Measurements from ENCODE around the gene SEMA7A.

DNA sequence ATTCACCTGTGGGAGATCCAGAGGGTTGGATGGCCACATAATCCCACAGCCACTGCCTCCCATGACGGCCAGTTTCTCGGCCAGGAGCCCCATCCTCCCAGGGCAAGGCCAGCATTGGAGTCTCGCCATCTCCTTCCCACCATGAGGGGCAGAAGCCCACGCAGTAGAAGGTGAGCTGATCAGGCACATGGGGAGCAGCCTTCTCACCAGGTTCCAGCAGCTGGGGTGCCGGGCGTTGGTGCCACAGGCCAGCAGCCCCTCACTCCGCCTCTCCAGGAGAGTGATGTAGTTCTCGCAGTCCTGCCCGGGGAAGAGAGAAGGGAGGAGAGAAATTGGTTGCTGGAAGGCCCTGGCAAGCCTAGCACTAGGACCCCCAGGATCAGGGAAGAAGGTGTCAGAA lies 16.1 kb downstream of the SEMA7A start:
- TF ChIP-seq POLR2AphosphoS5 (IDR thresholded peaks at IDR 0.05; ENCODE audit: low read depth, low read length): no peak
- TF ChIP-seq, protein P1, sequence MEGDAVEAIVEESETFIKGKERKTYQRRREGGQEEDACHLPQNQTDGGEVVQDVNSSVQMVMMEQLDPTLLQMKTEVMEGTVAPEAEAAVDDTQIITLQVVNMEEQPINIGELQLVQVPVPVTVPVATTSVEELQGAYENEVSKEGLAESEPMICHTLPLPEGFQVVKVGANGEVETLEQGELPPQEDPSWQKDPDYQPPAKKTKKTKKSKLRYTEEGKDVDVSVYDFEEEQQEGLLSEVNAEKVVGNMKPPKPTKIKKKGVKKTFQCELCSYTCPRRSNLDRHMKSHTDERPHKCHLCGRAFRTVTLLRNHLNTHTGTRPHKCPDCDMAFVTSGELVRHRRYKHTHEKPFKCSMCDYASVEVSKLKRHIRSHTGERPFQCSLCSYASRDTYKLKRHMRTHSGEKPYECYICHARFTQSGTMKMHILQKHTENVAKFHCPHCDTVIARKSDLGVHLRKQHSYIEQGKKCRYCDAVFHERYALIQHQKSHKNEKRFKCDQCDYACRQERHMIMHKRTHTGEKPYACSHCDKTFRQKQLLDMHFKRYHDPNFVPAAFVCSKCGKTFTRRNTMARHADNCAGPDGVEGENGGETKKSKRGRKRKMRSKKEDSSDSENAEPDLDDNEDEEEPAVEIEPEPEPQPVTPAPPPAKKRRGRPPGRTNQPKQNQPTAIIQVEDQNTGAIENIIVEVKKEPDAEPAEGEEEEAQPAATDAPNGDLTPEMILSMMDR (IDR thresholded peaks at IDR 0.05): no peak
- TF ChIP-seq TAF1 (IDR thresholded peaks at IDR 0.05; ENCODE audit: borderline replicate concordance, low read depth, low read length): no peak
- no peak for TF ChIP-seq RCOR1 (IDR thresholded peaks at IDR 0.05; ENCODE audit: low read length)
- TF ChIP-seq, protein P2, sequence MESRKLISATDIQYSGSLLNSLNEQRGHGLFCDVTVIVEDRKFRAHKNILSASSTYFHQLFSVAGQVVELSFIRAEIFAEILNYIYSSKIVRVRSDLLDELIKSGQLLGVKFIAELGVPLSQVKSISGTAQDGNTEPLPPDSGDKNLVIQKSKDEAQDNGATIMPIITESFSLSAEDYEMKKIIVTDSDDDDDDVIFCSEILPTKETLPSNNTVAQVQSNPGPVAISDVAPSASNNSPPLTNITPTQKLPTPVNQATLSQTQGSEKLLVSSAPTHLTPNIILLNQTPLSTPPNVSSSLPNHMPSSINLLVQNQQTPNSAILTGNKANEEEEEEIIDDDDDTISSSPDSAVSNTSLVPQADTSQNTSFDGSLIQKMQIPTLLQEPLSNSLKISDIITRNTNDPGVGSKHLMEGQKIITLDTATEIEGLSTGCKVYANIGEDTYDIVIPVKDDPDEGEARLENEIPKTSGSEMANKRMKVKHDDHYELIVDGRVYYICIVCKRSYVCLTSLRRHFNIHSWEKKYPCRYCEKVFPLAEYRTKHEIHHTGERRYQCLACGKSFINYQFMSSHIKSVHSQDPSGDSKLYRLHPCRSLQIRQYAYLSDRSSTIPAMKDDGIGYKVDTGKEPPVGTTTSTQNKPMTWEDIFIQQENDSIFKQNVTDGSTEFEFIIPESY (IDR thresholded peaks at IDR 0.05; ENCODE audit: borderline replicate concordance, low read depth): no peak
- TF ChIP-seq EP300 (IDR thresholded peaks at IDR 0.05; ENCODE audit: borderline replicate concordance in 1 of 2, low read depth in 1 of 2, low read length in 1 of 2): no peak
- TF ChIP-seq SMC3 (IDR thresholded peaks at IDR 0.05; ENCODE audit: low read depth, low read length): no peak
- TF ChIP-seq NFIC (IDR thresholded peaks at IDR 0.05; ENCODE audit: borderline replicate concordance): no peak
- no peak for TF ChIP-seq YY1 (IDR thresholded peaks at IDR 0.05; ENCODE audit: low read depth)
